ENCODE measurements around the gene GDF15. TPM values are rescaled to one million over a fixed set of nuclear protein-coding genes. Genes with fewer than 3 reads are reported as not detected.

Gene GDF15
- total RNA-seq, 1 donor from 2014 or later: 95.0 TPM

DNA sequence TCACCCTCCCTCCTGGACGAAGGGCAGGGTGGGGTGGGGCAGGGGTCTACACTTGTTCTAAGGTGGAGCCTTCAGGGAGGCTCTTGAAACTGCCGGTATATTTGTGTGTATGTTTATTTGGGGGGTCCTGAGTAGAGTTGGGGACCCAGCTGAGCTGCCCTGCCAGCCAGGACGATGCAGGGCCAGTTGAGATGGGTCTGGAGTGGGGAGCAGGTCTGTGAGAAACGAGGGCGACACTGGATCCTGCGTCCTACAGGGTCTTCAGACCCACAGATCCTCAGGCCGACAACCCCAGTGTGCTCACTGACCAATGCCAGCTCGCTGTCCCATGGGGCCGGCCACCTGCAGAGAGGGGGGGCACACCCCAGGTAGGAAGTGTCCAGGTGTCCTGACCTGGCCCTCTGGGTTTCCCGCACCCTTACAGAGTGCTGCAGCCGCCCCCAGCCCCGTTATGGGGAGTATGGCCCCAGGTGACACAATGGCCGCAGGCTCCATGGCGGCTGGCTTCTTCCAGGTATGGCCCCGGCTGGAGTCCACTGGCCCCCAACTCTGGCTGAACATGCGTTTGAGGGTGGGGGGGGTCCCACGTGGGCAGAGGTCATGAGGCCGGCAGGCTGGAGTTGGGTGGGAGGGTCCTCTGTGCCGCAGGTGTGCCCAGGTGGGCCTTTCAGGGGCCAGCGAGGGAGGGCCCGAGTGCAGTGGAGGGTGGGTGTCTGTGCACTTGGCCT lies 44.6 kb downstream of the GDF15 start:
- DNase-seq (ENCODE audit: low read depth, low spot score): no peak

DNA sequence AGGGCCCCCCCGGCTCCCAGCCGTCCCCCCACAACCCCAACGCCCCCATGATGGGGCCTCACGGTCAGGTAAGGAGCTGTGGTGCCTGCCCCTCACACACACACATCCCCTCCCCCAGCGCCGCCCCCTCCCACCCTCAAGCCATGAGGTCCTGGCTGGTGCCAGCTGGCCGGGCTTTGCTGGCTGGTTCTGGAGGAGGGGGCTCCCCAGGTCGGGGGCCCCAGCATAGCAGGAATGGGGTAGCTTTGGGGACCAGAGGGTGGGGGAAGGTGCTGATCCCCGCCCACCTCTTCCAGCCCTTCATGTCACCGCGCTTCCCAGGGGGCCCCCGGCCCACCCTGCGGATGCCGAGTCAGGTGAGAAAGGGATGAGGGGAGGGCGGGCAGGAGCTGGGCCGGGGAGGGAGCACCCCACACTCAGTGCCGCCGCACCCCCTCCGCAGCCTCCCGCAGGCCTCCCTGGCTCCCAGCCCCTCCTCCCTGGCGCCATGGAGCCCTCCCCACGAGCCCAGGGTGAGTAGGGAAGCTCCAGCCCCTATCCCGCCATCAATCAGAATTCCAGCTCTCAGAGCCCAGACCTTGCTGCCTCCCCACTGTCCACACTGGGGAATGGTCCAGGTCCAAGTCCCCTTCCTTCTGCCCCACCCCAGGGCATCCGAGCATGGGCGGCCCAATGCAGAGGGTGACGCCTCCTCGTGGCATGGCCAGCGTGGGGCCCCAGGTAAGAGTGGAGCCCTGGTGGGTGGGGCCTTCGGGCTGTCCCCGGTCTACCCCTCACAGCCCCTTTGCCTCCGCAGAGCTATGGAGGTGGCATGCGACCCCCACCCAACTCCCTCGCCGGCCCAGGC lies 45.6 kb downstream of the GDF15 start:
- no peak for DNase-seq (ENCODE audit: low read depth, low spot score)

DNA sequence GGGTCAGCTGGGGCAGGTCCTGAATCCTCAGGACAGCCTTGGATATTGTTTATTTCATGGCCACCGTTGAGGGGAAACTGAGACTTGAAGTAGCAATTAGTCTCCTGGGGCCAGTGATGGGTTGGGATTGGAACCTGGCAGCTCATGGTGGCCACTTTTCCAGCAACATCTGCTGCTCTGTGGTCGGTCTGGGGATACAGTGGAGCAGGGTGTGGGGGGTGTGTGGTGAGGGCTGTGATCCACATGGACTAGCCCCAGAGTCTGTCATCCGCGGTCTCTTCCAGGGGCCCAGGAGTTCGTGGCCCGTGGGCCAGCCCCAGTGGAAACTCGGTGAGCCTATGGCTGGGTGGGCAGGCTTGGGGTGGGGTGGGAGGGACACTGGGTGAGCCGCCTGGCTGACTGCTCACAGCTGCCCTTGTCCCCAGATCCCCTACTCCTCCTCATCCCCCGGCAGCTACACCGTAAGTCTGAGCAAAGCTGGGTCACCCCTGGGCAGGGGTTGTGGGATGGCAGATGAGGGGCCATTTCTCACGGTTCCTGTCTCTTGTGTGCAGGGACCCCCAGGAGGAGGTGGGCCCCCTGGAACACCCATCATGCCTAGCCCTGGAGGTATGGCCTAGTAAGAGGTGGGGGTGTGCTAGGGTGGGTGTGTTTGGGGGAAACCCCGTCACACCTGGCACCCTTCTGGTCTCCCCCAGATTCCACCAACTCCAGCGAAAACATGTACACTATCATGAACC lies 46.5 kb downstream of the GDF15 start:
- DNase-seq (ENCODE audit: low read depth, low spot score): no peak

DNA sequence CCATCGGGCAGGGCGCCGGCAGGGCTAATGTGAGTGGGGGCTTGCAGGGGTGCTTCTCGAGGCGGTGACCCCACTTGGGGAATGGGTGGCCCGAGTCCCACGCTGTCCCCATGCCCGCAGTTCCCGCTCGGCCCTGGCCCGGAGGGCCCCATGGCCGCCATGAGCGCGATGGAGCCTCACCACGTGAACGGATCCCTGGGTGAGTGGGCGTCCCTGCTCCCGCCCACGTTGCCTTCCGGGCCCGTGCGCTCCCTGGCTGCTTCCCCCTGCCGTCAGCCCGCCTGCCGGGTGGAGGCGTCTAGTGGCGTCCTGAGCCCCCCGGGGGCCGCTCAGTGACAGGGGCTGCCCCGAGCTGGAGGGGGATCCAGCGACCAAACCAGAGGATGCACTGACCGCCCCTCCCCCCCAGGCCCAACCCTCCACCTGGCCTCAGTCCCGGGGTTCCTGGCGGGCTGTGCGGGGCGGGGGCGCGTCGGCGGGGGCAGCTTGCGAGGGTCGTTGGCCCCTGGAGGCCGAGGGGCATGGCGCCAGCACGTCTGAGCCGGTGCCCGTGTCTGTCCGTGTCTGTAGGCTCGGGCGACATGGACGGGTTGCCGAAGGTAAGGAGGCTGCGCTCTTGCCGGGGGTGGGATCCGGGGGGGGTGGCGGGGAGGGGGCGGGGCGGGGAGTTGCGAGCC lies 47.2 kb downstream of the GDF15 start:
- no peak for DNase-seq (ENCODE audit: low read depth, low spot score)

DNA sequence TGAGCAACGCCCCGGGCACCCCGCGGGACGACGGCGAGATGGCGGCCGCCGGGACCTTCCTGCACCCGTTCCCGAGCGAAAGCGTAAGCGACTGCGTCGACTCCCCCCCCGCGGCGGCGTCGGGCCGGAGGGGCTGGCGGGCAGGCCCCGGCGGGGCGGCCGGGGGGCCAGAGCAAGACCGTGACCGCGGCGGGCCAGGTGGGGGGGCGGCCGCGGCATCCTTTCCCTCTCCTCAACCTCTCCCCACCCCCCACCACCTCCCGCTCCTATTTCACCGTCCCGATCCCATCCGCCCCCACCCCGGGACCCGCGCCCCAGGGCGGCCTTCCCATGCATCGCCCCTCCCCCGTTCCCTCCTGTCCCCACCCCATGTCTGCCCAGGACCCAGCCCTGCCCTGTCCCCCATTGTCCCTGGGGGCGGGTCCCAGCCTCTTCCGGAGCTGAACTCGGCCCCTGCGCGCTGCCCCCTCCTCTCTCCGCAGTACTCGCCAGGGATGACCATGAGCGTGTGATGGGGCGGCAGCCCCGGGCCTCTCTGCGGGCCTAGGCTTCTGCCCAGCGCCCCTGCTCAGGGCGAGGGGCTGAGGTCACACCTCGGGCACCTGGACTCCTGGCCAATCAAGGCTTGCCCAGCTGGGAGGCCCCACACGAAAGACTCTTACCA lies 47.9 kb downstream of the GDF15 start:
- DNase-seq (ENCODE audit: low read depth, low spot score): no peak

DNA sequence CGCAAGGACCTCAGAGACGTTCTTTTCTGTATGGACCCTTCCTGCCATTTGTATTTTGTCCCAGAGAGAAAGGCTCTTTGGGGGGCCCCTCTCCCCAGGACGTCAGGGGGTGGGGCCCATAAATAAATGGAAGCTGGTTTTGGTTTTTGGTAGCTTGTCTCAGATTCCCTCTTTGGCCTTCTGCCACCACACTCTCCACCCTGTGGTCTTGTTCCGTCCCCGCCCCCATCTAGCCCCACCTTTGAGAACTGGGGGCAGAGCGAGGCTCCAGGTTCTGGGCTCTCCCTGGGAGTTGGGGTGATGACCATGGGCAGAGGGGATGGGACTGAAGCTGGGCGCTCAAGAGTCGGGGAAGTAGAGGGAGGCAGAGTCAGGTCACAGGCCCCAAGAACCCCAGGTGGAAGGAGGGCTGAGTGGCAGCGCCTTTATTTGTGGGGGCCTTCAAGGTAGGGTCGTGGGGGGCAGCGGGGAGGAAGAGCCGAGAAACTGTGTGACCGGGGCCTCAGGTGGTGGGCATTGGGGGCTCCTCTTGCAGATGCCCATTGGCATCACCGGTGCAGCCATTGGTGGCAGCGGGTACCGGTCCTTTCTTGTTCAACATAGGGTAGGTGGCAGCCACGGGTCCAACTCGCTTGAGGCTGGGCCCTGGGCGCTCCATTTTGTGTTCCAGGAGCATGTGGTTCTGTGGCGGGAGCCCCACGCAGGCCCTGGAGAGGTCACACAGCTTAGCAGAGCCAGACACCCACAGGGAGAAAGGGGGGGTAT lies 48.6 kb downstream of the GDF15 start:
- no peak for DNase-seq (ENCODE audit: low read depth, low spot score)

DNA sequence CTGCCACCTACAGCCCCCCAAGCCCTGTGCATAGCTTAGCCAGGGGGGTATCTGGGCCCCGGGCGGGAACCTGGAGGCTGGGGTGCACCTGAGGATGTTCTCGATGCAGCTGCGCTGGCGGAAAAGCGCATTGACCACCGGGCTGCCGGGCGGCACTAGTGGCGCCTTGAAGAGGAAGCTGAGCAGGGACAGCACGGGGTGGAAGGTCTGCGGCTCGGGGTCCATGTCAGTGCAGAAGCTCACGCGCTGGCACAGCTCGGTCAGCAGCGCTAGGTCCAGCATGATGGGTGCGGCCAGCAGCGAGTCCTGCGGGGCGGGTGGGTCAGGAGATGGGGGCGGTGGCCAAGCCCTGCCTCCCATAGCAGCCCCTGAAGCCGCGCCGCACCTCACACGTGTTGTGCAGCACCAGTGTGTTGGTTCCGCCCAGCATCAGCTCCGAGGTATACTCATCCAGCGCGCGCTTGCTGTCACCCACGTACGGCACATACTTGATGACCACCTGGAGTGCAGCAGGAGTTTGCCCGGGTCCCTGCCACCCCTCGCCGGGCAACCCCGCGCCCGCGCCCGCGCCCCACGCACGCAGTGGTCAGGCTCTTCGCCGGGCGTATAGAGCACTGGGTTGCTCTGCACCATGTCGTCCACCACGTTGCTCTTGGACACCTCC lies 49.4 kb downstream of the GDF15 start:
- no peak for DNase-seq (ENCODE audit: low read depth, low spot score)

DNA sequence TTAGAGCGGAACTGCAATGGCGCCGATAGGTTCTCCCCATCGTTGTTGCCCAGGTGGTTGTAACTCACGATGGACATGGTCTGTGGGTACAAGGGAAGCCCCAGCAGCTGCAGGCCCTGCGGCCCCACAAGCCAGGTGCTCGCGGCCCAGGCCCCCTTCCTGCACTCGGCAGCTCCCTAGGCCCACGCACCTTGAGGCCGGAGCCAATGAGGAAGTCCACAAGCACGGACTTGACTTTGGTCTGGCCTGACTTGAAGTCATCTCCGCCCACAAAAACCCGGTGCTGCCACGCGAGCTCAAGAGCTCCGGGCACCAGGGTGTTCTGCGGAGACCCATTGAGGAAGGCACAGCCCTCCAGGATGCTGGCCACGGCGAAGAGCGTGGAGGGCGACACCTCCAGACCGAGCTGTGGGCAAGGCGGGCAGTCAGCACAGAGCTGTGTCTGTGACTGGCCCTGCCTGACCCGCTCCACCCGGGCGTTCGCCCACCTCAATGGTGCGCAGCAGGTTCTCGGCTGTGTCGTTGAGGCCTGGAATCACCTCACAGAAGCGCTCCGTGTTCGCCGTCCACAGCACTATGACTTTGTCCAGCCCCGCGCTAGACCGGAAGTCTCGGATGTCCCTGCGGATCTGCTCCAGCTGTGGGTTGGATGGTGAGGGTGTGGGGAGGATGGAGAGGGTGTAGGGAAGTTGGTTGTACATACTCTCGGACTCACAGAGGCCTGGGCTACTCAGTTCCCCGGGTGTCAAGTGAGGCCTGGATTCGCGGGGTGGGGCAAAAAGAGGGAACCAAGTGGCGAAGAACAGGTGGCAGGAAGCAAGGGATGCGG lies 50.1 kb downstream of the GDF15 start:
- no peak for DNase-seq (ENCODE audit: low read depth, low spot score)

DNA sequence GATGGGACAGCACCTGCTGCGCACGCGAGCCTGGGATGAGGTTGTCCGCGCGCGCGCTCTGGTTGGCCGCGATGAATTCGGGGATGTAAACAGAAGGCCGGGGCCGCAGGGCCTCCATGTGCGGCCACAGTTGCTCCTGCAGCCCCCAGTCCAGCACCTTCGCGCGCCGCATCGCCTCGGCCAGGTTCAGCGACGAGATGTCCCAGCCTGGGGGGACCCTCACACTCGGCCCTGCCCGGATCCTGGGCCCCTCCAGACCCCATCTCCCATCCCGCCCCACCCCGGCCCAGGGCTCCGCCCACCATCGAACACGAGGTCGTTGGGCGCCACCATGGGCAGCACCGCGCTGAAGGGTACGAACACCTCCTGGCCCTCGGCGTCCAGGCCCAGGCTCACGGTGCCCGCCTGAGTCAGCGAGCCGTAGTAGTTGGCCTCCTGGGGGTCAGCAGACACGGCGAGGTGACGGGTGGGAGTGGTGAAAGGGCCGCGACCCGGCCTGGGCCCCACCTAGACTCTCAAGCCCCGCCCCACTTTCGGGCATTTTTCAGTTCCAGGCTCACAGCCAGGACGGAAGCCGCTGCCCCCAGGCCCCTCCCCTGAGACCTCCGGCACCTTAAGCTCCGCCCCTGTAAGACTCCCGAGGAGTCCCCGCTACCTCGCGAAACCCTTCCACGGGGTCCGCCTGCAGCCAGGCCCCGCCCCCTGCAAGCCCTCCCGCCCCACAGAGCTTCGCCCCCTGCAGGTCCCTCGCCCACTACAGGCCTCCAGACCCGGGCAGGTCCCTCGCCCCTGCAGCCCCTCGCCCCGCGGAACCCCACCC lies 50.9 kb downstream of the GDF15 start:
- no peak for DNase-seq (ENCODE audit: low read depth, low spot score)

DNA sequence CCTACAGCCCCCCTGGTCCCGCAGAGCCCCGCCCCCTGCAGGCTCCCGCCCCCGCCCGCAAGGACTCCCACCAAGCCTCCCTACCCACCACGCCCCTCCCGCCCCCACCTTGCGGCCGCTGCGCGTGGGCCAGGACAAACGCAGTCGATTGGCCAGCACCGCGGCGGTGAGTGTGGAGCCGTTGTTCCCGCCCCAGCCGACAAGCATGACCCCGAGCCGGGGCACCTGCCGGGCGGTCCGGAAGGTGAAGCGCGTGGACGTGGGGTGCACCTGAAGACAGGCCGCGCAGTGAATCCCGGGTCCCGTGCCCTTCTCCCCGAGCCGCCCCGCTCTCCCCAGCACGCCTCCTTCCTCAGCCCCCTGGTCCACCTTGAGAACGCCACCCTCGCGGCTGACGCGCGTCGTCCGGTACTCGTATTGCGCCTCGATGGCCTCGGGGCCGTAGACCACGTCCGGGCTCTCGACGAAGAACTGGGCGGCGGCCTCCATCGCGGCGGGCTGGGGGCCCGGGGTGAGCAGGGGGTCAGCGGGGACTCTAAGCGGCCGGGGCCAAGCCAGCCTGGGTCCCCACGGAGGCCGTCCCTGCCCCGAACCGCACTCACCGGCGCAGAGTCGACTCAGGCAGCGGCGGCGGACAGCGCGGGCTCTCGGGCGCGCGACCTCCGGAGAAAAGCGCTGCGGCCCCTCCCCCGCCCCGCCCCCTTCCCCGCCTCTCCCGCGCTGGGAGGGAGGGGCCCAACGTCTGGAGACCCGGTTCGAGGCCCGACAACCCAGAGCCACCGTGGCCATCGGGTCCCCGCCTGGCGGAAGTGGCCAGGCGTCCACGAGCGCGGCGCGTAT lies 51.8 kb downstream of the GDF15 start, which contains the start of gene ISYNA1:
ISYNA1 (minus strand) TSS at position 643 of the 840 bp plus-strand sequence; CDS start at position 489, 154 bp downstream.
- DNase-seq (ENCODE audit: low read depth, low spot score): no peak

DNA sequence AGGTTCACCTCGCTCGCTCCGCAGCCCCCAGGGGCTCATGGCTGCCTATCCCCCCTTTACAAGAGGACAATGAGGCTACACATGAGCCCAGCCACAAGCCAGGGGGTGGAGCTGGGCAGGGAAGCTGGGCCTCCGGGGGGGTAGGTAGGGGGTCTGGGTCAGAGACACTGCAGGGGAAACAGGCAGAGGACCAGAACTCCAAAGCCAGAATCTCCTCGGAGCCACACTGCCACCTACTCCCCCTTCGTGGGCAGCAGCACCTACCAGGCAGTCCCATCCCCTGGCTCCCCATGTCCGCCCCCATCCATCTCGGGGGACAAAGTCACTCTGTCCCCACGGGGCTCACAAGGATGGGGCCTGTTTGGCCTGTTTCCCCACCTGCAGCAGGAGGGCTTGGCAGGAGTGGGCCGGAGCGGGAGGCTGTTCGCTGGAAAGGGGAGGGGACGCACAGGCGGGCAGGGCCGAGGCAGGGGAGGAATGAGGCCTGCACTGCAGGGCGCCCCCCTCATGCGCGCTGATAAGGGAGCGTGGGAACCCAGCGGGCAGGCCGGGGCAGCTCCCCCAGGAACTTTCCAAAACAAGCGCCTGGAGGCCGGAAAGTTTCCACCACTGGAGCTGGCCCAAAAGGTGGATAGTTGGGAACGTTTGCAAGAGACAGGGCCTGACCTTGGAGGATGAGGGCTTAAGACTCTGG lies 52.5 kb downstream of the GDF15 start:
- no peak for DNase-seq (ENCODE audit: low read depth, low spot score)

Other genes starting within 250 kb of the GDF15 start
- gene PIK3R2, start 233.0 kb upstream of the GDF15 start, total RNA-seq: 2.4 and 2.8 TPM in 2 replicates
- gene IFI30, start 212.3 kb upstream of the GDF15 start, total RNA-seq: 2.2 and 2.4 TPM in 2 replicates
- 10.3 and 13.0 TPM in 2 replicates for gene MPV17L2, start 192.9 kb upstream of the GDF15 start, total RNA-seq
- 0.99 TPM in 2 replicates for gene RAB3A, start 182.1 kb upstream of the GDF15 start, total RNA-seq
- 0.04 and 0.20 TPM in 2 replicates for gene PDE4C, start 159.7 kb upstream of the GDF15 start, total RNA-seq
- gene IQCN, start 111.7 kb upstream of the GDF15 start, total RNA-seq: 0.07 TPM in 1 of 2 replicates, not detected in the other
- gene JUND, start 104.5 kb upstream of the GDF15 start, total RNA-seq: 124 and 131 TPM in 2 replicates
- 139 and 172 TPM in 2 replicates for gene LSM4, start 63.1 kb upstream of the GDF15 start, total RNA-seq
- 23.9 and 25.7 TPM in 2 replicates for gene PGPEP1, start 45.6 kb upstream of the GDF15 start, total RNA-seq
- not detected in 2 replicates for gene LRRC25, start 11.5 kb downstream of the GDF15 start, total RNA-seq
- 75.4 and 84.3 TPM in 2 replicates for gene SSBP4, start 33.2 kb downstream of the GDF15 start, total RNA-seq
- 45.2 and 46.0 TPM in 2 replicates for gene ISYNA1, start 52.0 kb downstream of the GDF15 start, total RNA-seq
- gene ELL, start 135.9 kb downstream of the GDF15 start, total RNA-seq: 13.4 and 15.3 TPM in 2 replicates
- gene FKBP8, start 157.4 kb downstream of the GDF15 start, total RNA-seq: 130 and 186 TPM in 2 replicates
- gene KXD1, start 171.7 kb downstream of the GDF15 start, total RNA-seq: 75.2 and 84.4 TPM in 2 replicates
- 882 and 970 TPM in 2 replicates for gene UBA52, start 185.7 kb downstream of the GDF15 start, total RNA-seq
- gene REX1BD, start 202.6 kb downstream of the GDF15 start, total RNA-seq: 54.5 and 56.5 TPM in 2 replicates
- gene CRLF1, start 220.6 kb downstream of the GDF15 start, total RNA-seq: not detected in 2 replicates
- 0.14 and 0.40 TPM in 2 replicates for gene TMEM59L, start 226.7 kb downstream of the GDF15 start, total RNA-seq

Measured in pulmonary artery endothelial cell (primary cell).